ENCODE results near the gene KLHL17.
A peak's percentile ranks its signal among the peaks of the same experiment; 100 is the strongest.

KLHL17 gene
- total RNA-seq: 20.3 to 28.5 reads per million in 2 donors

DNA sequence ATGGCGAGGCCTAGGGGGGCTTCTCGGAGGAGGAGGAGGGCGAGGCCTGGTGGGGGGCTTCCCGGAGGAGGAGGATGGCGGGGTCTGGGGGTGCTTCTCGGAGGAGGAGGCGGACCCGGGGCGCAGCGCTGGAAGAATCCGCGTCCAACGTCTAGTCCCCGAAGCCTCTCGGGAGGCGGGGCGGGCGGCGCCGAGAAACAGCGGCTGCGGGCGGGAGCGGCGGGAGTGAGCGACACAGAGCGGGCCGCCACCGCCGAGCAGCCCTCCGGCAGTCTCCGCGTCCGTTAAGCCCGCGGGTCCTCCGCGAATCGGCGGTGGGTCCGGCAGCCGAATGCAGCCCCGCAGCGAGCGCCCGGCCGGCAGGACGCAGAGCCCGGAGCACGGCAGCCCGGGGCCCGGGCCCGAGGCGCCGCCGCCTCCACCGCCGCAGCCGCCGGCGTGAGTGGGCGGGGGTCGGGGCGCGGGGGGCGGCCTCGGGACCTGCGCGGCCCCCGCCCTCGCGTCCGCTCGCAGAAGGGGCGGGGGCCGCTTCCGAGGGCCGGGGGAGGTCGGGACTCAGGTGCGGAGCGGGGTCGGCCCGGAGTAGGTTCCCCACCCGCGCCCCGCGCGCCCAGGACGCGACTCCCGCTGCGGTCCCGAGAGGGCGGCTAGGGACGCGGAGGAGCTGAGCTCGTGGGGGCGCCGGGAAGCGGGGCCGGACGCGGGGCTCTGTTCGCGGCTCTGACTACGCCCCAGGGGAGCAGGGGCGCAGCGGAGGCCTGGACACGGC lies at the start of gene KLHL17:
TSS of gene KLHL17 (plus strand) at position 222 of the 769 bp plus-strand sequence. CDS start at position 332, 110 bp downstream.
- DNase-seq: peak; percentile 75

DNA sequence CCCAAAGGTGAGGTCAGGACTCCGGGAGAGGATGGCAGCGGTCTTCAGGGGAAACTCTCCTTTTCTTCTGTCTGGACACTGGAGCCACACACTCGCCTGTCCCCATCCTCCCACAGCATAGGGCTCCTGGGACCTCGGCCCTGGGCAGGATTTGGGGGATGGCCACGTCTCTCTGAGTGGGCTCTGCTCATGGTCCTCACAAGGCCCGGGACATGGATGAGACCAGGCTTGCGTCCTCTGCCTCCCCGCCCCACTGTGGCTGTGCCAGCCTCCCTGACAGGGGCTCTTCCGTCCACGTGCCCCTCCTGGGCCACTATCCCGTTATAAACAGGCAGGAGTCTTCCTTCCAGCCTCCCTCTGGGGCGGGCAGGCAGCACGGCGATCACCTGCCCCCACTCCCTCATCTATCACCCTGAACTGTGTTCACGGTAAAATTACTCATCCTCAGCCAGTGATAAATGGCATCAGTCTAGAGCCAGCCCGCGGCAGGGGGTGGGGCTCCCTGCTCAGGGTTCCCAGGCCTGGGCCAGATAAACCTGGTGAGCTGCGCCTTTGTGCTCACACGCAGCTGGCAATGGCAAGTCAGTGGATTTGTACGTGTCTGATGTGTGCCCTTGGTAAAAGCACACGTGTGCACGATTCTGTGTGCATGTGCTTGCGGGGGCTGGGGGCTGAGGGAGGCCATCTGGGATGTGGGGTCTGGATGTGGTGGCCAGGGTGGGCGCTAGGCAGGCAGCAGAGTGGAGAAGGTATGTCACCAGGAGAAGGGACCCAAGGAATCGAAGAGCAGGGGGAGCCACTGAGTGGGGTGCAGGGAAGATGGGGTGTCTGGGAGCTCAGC lies 49.3 kb upstream of the KLHL17 start:
- no peak for DNase-seq

DNA sequence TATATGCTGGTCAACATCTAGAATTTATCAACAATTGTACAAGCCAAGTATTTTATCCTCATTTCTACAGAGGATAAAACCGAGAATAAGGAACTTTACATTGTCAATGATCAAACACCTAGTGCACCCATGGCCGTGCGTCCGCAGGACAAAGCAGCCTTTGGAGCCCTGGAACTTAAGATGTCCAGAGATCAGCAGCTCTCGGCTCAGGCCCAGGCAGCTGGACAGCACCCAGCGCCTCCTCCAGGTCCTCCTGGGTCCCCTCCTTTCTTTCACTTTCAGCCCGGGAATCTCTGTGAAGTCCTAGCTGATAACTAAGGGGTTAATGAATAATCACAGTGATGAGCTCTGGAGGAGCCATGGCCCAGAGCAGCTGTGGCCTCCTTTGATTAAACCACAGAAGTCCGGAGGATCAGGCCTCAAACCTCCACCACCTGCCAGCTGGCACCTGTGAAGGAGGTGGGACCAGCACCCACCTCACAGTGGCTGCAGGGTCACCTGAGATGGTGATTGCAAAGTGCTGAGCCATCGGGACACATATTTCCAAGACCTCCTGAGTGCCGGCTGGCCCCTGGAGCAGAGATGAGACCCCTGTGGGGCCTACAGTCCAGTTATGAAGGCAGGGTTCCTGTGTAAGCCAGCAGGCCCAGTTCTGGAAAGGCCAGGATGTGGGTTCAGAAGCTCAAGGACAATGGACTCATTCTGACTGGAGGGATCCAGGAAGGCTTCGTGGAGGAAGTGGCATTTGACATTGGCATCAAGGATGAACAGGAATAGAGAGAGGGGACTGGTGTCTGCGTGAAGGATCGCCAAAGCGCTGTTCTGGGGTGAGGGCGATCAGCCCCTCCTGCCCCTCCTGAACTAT lies 48.3 kb upstream of the KLHL17 start:
- no peak for DNase-seq

DNA sequence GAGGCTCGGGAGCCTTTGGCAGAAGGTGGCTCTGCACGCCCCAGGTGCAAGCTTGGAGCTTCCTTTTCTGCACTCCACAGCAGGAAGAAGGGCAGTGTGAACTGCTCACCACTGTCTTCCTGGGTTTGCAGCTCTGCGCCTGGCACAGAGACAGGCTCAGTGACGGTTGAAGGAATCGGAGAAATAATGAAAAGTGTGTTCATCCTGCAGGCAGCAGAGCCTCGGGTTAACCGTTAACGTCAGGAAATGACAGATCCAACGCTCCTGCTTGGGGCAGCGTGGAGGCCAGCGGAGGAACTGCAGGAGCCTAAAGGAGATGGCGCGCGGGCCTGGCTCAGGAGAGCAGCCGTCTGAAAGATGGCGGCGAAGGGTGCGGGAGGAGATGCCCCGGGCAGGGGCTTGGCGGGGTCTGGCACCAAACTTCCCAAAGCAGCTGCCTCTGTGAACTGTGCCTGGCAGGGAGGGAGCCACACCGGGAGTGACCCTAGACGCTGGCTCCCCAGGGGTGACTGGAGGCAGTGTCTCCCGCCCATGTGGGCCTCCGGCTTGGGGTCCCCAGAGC lies 47.6 kb upstream of the KLHL17 start:
- no peak for DNase-seq

DNA sequence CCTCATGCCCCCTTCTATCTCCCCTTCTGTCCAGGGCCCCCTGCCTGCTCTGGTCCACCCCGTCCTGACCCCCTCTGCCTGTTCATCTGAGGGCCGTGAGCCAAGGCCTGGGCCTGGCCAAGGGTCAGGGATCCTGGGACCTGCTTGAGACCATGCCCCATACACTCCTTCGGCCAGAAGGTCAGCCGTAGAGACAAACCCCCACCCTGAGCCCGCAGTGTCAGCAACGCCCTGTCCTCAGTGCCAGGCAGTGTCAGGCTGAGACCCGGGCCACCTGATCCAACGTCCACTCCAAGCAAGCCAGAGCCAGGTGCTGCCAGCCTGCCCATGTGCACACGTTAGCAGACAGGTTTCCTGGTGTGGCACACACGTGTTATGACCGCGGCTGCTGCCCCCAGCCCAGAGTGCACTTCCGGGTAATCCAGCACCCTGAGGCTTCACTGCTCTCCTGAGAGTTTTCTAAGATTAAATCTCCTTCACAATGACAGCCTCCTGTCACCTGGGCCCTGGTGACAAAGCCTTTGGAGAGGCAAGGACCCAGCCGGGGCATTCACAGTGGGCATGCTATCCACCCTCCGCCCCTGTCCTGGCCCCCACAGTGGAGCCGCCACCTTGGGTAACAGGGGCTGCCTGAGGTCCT lies 46.8 kb upstream of the KLHL17 start:
- no peak for DNase-seq

DNA sequence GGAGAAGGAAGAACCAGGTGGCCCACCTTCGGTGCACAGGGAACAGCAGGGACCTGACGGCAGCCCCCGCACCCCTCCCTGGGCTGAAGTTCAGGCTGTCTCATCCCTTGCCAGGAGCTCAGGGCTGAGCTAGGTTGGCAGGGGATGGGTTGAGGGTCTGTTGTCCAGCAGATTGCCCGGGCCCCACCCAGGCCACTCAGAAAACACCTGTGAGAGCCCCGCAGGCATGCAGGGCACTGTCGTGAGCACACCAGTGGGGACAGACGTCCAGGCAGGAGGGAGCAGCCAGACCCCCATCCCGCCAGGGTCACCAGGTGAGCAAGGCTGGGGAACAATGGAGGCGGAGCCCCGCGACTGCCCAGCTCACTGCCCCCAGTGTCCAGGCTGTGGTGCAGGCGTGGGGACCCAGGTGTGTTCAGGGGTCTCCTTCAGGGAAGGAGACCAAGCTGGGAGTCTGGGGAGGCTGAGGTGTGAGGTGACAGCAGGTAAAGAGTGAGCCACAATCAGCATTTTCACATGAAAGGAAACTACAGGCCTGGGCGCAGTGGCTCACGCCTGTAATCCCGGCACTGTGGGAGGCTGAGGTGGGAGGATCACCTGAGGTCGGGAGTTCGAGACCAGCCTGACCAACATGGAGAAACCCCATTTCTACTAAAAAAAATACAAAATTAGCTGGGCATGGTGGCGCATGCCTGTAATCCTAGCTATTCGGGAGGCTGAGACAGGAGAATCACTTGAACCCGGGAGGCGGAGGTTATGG lies 46.1 kb upstream of the KLHL17 start:
- DNase-seq: no peak

DNA sequence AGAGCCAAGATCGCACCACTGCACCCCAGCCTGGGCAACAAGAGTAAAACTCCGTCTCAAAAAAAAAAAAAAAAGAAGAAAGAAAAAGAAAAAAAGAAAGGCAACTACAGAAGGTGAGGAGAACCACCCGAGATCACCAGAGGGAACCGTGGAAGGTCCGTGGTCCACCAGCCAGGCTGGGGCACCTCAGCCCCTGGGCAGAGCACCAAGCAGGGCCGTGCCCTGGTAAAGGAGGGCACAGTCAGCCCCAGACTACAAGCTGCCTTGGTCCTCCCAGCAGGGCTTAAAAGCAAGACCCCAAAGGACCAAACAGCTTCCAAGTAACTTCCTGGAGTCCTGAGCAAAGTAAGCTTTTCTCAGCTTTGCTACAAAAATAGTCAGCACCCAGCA lies 45.5 kb upstream of the KLHL17 start:
- DNase-seq: no peak

DNA sequence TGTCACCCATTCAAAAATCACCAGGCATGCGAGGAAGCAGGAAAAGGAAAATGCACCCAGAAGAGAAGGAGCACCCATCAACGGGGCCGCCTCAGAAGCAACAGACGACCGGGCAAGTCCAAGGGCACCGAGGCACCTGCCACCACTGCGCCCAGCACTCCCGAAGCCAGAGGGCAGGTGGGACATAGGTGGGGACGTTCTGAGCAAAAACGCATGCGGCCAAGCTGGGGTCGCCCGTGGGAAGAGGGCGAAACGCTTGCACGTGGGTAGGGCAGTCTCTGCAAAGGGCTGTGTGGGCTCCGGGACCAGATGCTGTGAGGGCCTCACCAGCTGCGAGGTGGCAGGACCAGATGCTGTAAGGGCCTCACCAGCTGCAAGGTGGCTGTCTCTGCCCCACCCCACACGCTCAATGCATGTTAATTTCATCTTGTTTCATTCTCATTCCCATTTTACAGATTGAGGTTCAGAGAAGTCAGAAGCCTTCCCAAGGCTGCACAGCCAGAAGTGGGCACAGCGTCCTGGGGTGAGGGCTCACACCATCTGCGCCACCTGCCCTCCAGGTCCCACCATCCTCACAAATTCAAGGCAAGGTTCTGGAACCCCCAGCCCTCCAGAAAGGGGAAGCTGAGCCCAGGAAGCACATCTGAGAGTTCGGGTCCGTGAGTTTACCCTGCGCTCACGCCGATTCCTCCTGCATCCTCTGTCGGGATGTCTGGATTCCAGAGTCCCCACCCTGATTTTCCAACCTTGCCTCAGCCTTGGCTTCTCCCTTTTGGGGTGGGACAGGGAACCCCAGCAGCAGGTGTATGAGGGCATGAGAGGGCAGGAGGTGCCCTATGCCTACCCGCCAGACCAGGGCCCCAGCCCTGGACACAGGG lies 44.9 kb upstream of the KLHL17 start:
- DNase-seq: no peak

DNA sequence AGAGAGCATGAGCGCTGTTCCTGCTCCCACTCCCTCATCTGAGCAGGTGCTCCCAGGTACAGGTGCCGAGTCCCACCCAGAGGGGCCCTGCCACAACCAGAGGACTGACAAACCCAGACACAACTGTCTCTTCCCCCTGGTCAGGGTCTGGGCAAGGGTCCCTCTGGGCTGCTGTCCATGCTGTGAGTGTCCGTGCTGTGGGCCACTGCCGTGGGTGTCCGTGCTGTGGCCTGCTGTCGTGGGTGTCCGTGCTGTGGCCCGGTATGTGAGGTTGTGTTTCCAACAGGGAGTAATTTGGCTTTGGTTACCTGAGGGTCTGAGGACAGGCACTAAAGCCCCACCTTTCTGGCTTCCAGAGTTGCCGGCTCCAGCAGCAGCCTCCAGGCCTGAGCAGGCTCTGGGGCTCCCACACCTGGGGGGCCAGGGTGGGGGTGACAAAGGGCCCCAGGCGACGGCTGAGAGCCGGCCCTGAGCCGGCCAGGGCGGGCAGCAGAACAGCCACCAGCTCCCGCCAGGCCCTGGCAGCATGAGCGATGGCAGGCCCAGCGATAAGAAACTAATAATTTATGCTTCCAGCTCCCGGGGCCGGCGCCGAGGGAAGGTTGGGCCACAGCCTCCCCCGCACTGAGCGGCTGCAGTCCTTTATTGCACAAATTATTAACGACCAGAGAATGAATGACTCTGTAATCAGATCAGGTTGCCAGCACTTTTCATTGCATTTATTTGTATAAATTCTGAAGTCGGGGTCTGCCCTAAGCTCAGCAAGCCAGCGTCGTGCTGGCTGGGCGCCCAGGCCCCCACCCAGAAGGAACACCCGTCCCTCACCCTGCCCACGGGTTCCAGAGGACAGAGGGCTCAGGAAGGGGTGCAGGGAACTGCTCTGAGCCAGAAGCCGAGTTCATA lies 44.0 kb upstream of the KLHL17 start:
- no peak for DNase-seq

DNA sequence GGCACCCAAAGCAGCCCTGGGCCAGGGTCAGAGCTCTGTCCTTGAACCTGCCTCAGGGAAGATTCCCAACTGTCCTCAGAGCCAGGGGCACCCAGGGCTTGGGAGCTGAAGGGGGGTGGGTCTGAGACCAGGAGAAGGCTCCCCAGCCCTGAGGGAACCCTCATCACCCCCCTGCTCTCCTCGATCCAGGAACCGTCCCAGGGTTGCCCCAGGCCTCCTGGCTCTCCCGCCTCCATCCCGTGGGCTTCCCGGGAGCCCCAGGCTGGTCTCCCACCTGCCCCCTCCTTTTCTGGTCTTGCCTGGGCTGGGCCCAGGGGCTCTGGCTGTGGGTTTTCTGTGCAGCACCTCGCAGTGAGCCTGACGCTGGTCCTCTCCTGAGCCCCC lies 43.3 kb upstream of the KLHL17 start:
- no peak for DNase-seq

DNA sequence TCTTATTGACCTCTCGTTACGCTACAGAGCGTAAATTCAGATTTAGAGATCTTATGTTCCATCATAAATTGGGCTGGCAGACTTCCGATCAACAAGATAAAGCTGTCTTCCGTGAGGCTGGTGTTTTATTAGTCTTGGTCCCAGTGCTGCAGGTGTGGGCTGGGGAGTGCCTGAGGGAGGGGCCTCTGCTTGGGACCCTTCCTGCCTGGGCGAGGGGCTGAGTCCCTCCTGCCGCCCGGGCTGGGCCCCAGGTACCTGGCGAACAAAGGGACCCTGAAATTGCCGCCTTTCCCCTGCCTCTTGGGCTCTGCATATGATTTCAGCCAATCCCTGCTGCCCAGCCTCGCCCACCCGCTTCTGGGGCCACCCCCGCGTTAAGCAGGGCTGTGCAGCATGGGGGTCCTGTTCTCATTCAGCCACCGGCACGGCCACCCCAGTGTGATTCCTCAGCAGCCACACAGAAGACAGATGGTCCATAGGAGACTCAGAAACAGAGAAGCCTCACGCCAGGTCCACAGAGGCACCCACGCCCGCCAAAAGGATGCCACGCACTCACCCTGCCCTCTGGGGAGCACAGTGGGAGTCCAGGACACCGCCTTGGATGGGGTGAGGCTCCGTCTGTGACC lies 42.8 kb upstream of the KLHL17 start:
- DNase-seq: no peak

DNA sequence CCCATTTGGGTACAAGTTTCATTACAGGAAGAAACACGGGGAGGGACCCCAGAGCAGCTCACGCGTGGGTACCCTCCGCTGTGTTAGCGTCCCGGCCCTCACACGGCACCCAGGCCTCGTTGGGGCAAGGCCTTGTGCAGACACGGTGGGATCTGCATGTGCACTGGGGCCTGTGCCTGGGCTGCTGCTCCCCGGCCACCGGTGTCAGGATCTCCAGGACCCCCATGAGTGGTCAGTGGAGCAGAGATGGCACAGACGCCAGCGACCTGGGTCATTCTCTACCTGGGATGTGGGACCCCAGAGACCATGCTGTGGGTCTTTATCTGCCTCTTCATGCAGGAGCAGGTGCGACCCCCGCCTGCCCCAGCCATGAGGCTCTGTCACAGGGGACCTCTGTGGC lies 42.0 kb upstream of the KLHL17 start:
- DNase-seq: no peak

DNA sequence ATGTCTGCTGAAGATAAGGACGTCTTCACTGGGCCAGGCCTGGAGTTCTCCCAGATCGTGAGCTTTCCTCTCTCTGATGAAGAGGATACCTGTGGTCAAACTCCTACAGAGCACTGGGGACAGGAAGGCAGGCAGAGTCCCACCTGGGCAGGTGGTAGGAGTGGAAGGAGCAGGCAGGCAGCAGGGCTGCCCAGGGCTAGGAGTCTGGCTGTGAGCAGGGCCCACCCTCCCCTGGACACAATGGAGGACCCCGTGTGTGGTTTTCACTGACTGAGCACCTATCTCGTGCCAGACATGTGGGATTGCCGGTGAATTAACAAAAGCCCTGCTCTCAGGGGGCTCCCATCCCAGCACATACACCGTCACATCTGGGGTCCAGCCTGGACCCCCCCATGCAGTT lies 41.5 kb upstream of the KLHL17 start:
- DNase-seq: no peak

DNA sequence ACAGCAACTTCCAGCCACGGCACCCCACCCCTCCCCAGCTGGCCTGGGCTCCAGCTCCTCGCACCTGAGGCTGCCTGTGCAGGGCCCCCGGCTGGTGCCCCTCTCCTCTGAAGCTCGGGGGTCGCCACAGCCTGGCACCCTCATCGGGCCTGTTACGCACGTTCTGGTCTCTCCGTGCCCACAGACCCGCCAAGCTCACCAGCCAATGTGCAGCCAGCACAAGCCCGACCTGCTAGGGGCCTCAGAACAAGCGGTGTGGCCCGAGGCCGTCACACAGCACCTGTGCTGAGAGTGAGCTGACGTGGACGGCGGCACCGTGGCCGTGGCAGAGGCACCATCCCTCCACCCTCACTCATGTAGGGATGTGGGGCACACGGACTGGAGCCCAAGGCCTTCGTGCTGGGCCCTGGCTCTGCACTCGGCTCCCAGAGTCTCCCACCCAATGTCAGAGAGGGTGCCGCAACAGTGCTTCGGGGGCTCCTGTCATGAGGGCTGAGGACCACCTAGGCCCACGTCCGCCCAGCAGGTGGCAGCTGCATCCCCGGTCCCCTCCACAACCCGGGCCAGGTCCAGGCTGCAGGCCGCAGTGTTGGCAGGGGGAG lies 41.0 kb upstream of the KLHL17 start:
- no peak for DNase-seq

DNA sequence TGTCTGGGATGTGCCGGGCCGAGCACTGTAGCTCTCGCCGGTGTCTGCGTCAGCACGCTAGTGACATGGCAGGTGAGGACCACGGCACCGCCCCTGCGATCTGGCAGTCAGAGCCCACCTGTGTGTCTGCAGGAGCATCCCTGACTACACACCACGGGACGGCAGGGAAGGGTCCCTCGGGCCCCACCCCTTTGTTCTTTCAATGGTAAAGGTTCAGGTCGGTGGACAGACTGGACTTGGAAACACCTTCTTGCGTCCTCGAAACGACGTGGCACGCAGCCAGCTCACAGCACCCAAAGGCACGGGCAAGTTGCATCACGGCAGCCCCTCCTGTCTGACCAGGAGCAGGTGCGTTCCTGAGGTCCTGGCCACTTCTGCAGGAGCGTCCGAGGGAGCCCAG lies 40.4 kb upstream of the KLHL17 start:
- no peak for DNase-seq

DNA sequence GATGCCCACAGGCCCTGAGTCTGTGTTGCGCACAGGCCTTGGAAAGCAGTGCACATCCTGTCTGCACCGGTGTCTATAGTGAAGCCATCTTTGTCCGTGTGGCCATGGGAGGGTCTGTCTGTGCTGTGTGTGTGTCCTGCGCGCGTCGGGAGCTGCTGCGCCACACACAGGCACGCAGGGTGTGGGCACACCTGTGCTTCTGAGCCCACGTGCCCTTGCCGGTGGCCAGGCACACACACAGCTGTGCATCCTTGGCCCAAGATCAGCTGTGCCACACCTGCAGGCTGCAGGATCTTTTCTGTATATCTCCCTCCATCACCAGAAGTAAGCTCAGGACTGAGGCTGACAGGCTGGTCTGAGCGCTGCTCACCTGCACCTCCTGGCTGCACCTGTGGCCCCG lies 39.9 kb upstream of the KLHL17 start:
- no peak for DNase-seq

DNA sequence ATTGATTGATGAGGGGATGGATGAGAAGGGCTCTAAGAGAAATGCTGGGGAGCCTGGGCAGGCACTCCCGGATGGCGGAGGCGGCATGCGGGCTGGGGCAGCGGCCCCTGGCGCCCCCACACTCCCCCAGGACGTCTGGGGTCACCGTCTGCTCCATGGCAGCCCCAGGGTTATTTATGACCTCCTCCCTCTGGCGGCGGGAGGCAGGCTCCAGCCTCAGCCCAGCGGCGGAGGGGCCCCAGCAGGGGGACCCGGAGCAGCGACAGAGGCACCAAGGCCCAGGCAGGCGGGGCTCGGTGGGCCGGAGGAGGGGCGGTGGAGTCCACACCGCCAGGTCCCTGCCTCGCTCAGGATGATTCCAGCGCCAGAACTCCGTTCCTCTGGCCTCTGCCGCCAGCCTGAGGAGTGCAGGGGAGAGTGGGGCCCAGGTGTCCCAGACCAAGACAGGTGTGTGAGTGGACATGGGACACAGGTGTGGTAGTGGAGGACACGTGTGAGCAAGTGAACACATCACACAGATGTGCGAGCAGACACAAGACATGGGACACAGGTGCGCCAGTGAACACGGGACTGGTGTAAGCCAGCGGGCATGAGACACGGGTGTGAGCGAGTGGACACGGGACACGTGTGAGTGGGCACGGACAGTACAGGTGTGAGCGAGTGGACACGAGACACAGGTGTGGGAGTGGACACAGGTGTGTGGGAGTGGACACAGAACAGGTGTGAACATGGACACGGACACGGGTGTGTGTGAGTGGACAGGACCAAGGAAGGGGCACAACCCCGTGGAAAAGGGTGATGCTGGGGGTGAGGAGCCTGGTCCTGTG lies 39.2 kb upstream of the KLHL17 start:
- DNase-seq: peak; percentile 42
